HEK293 (cell line): Measurements from ENCODE around the gene STYXL1.
"Not testable (repeated sequence)": the region's sequence is repeated elsewhere in the genome, so short reads cannot be mapped to it uniquely, and the experiment has no call there.

Experiments used
- CTCF ChIA-PET: fragments of 350-600 bp; formaldehyde crosslinking; extraction: SDS; loops from one replicate; lab custom pipeline; 2021; ENCODE audit warnings: antibody characterized with exemption; lab: Yijun Ruan, JAX
- POLR2A ChIA-PET: fragments of 300-600 bp; formaldehyde crosslinking; extraction: SDS; loops from one replicate; lab custom pipeline; 2020; ENCODE audit warnings: antibody characterized with exemption, inconsistent platforms; lab: Yijun Ruan, JAX
- H3K27ac ChIP-seq: fragments of 200-500 bp; sonication (Bioruptor generic); 2 replicates; pipeline ENCODE4 v1.5.1; 2014; ENCODE audit warnings: low read depth, low read length, control low read depth, inconsistent platforms; ENCODE audit errors: extremely low read depth
- H3K36me3 ChIP-seq, 2 experiments: fragments of 200-500 bp in 1 of 2; sonication (Bioruptor generic) in 1 of 2; 1 replicate in 1 of 2; 2 replicates in 1 of 2; pipeline ENCODE4 v1.5.1; 2014 to 2017; ENCODE audit warnings: inconsistent platforms in 2 of 2, low read length in 2 of 2; ENCODE audit not compliant: control insufficient read depth in 2 of 2, insufficient read depth in 1 of 2
- H3K4me1 ChIP-seq: fragments of 200-500 bp; sonication (Bioruptor generic); 2 replicates; pipeline ENCODE4 v1.5.1; 2014; ENCODE audit warnings: mild to moderate bottlenecking, low read length, inconsistent platforms; ENCODE audit not compliant: control insufficient read depth, insufficient read depth
- H3K4me3 ChIP-seq: 2 replicates; pipeline ENCODE4 v1.5.1; 2011; ENCODE audit warnings: low read depth, mild to moderate bottlenecking, control low read depth, low read length, moderate library complexity
- H3K9me3 ChIP-seq: fragments of 200-500 bp; sonication (Bioruptor generic); 2 replicates; pipeline ENCODE4 v1.5.1; 2014; ENCODE audit warnings: low read depth, low read length, inconsistent platforms; ENCODE audit not compliant: control insufficient read depth, insufficient read depth
- OVOL3 ChIP-seq: fragments of 450-650 bp; formaldehyde crosslinking; IDR thresholded peaks from 2 replicates; pipeline ENCODE4 v1.5.1; 2016; ENCODE audit warnings: missing biosample characterization, missing genetic modification characterization
- ZNF155 ChIP-seq: fragments of 450-650 bp; formaldehyde crosslinking; IDR thresholded peaks from 2 replicates; pipeline ENCODE4 v1.5.1; 2016; ENCODE audit warnings: missing biosample characterization, missing genetic modification characterization
- ZNF169 ChIP-seq: fragments of 450-650 bp; formaldehyde crosslinking; IDR thresholded peaks from 2 replicates; pipeline ENCODE4 v1.5.1; 2016; ENCODE audit warnings: missing biosample characterization, missing genetic modification characterization
- ZNF175 ChIP-seq: fragments of 450-650 bp; formaldehyde crosslinking; IDR thresholded peaks from 2 replicates; pipeline ENCODE4 v1.5.1; 2016; ENCODE audit warnings: missing biosample characterization, missing genetic modification characterization
- ZNF221 ChIP-seq: fragments of 450-650 bp; formaldehyde crosslinking; IDR thresholded peaks from 2 replicates; pipeline ENCODE4 v1.5.1; 2017; ENCODE audit warnings: missing biosample characterization, missing genetic modification characterization, borderline replicate concordance
- ZNF23 ChIP-seq: fragments of 450-650 bp; formaldehyde crosslinking; IDR thresholded peaks from 2 replicates; pipeline ENCODE4 v1.5.1; 2016; ENCODE audit warnings: missing biosample characterization, missing genetic modification characterization, borderline replicate concordance
- ZNF423 ChIP-seq: fragments of 450-650 bp; formaldehyde crosslinking; IDR thresholded peaks from 2 replicates; pipeline ENCODE4 v1.5.1; 2016; ENCODE audit warnings: missing biosample characterization, missing genetic modification characterization
- ZNF501 ChIP-seq: fragments of 450-650 bp; formaldehyde crosslinking; IDR thresholded peaks from 2 replicates; pipeline ENCODE4 v1.5.1; 2016; ENCODE audit warnings: missing biosample characterization, missing genetic modification characterization
- ZNF561 ChIP-seq: fragments of 450-650 bp; IDR thresholded peaks from 2 replicates; pipeline ENCODE4 v1.5.1; 2018; ENCODE audit warnings: missing biosample characterization, missing genetic modification characterization, borderline replicate concordance
- ZNF660 ChIP-seq: fragments of 450-650 bp; IDR thresholded peaks from 2 replicates; pipeline ENCODE4 v1.5.1; 2018; ENCODE audit warnings: missing biosample characterization, mild to moderate bottlenecking, missing genetic modification characterization
- ZNF677 ChIP-seq: fragments of 450-650 bp; IDR thresholded peaks from 2 replicates; pipeline ENCODE4 v1.5.0; 2018; ENCODE audit warnings: missing biosample characterization, mild to moderate bottlenecking, missing genetic modification characterization, moderate library complexity
- ZNF701 ChIP-seq: fragments of 450-650 bp; formaldehyde crosslinking; IDR thresholded peaks from 2 replicates; pipeline ENCODE4 v1.5.1; 2016; ENCODE audit warnings: missing biosample characterization, missing genetic modification characterization
- ZNF768 ChIP-seq: fragments of 450-650 bp; formaldehyde crosslinking; IDR thresholded peaks from 2 replicates; pipeline ENCODE4 v1.5.1; 2018; ENCODE audit warnings: missing biosample characterization, mild to moderate bottlenecking, missing genetic modification characterization
- ZSCAN30 ChIP-seq: fragments of 450-650 bp; IDR thresholded peaks from 2 replicates; pipeline ENCODE4 v1.5.1; 2018; ENCODE audit warnings: missing biosample characterization, mild to moderate bottlenecking, missing genetic modification characterization, moderate library complexity
- ZSCAN5A ChIP-seq: fragments of 450-650 bp; formaldehyde crosslinking; IDR thresholded peaks from 2 replicates; pipeline ENCODE4 v1.5.1; 2016; ENCODE audit warnings: missing biosample characterization, missing genetic modification characterization
- TF ChIP-seq, protein P1 (sequence below): fragments of 450-650 bp; formaldehyde crosslinking; IDR thresholded peaks from 2 replicates; pipeline ENCODE4 v1.5.1; 2017; ENCODE audit warnings: missing biosample characterization, missing genetic modification characterization

Gene STYXL1

GRCh38 chr7:76062254-76062653, 14.5 kb upstream of the STYXL1 start:
- Histone ChIP-seq H3K4me1 (no peaks in the 10 kb centered on the region), H3K36me3 (peaks cover 20 to 98% of the 10 kb centered on the region in 2 experiments), H3K27ac (no peak overlapping the region), H3K4me3 (no peak overlapping the region), H3K9me3 (no peaks in the 10 kb centered on the region)
- TF ChIP-seq ZNF677 (tag by site-specific recombination) (no peak), ZNF23 (tag by site-specific recombination) (no peak), ZNF701 (tag by site-specific recombination) (no peak), ZNF169 (tag by site-specific recombination) (no peak), ZNF501 (tag by site-specific recombination) (no peak), ZNF561 (tag by site-specific recombination) (no peak), ZSCAN5A (tag by site-specific recombination) (no peak)
- TF ChIP-seq, protein P1, sequence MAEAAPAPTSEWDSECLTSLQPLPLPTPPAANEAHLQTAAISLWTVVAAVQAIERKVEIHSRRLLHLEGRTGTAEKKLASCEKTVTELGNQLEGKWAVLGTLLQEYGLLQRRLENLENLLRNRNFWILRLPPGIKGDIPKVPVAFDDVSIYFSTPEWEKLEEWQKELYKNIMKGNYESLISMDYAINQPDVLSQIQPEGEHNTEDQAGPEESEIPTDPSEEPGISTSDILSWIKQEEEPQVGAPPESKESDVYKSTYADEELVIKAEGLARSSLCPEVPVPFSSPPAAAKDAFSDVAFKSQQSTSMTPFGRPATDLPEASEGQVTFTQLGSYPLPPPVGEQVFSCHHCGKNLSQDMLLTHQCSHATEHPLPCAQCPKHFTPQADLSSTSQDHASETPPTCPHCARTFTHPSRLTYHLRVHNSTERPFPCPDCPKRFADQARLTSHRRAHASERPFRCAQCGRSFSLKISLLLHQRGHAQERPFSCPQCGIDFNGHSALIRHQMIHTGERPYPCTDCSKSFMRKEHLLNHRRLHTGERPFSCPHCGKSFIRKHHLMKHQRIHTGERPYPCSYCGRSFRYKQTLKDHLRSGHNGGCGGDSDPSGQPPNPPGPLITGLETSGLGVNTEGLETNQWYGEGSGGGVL (tag by site-specific recombination), result no peak
- ChIA-PET POLR2A (interaction anchor here (1.3 kb wide), 1 partner anchor 14 kb away, joined by 4 read pairs; the partner anchor contains the start of genes MDH2 and STYXL1), CTCF (no interaction called here)

GRCh38 chr7:76060842-76061241, 13.0 kb upstream of the STYXL1 start:
- CTCF ChIA-PET, result no interaction called here
- Histone ChIP-seq H3K9me3 (no peaks in the 10 kb centered on the region), H3K4me3 (no peak overlapping the region), H3K27ac (no peak overlapping the region), H3K36me3 (peaks cover 25 to 98% of the 10 kb centered on the region in 2 experiments), H3K4me1 (no peaks in the 10 kb centered on the region)
- no peak for TF ChIP-seq ZSCAN30 (tag by site-specific recombination)
- POLR2A ChIA-PET, result no interaction called here

DNA sequence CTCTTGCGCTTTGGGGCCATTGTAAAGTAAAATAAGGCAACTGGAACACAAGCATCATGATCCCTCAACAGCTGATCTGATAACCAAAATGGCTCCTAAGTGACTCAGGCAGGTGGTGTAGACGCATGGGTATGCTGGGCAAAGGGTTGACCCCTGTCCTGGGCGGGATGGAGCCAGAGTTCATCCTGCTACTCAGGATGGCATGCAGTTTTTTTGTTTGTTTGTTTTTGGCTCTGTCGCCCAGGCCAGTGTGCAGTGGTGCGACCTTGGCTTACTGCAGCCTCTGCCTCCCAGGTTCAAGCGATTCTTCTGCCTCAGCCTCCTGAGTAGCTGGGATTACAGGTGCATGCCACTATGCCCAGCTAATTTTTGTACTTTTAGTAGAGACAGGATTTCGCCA, 10.9 kb upstream of the STYXL1 start:
- not testable (repeated sequence) for H3K9me3 ChIP-seq, H3K4me3 ChIP-seq, H3K27ac ChIP-seq, H3K4me1 ChIP-seq
- POLR2A ChIA-PET, result interaction anchor here (1.1 kb wide), 1 partner anchor 11 kb away, joined by 3 read pairs; the partner anchor contains the start of genes MDH2 and STYXL1
- peaks cover 25 to 100% of the 10 kb centered on the region in 2 experiments; a peak in 2 of 3 replicates for H3K36me3 ChIP-seq
- CTCF ChIA-PET, result interaction anchor here (0.6 to 0.8 kb wide), 2 partner anchors 10 kb away, joined by 3 to 4 read pairs; no protein-coding TSS in a partner anchor

- Histone ChIP-seq H3K36me3 (peaks cover 25 to 98% of the 10 kb centered on the region in 2 experiments; a peak in 2 of 3 replicates), H3K4me3 (no peak overlapping the region), H3K4me1 (no peaks in the 10 kb centered on the region), H3K9me3 (no peaks in the 10 kb centered on the region), H3K27ac (no peak overlapping the region)
- POLR2A ChIA-PET, result no interaction called here
- no peak for TF ChIP-seq ZNF175 (tag by site-specific recombination)
- TF ChIP-seq ZNF423 (tag by site-specific recombination), result no peak
- TF ChIP-seq ZNF155 (tag by site-specific recombination), result no peak
- TF ChIP-seq ZNF677 (tag by site-specific recombination), result no peak
- TF ChIP-seq ZNF768 (tag by site-specific recombination), result no peak
- no peak for TF ChIP-seq ZNF221
- no peak for TF ChIP-seq ZNF660 (tag by site-specific recombination)
- no peak for TF ChIP-seq OVOL3 (tag by site-specific recombination)
- CTCF ChIA-PET, result interaction anchor here (0.6 kb wide), 1 partner anchor 17 kb away, joined by 4 read pairs; no protein-coding TSS in a partner anchor
Observed at GRCh38 chr7:76057813-76058145, 10.0 kb upstream of the STYXL1 start.
